Measurements from ENCODE around the gene OSBPL10. TPM values are rescaled to one million over a fixed set of nuclear protein-coding genes. Genes with fewer than 3 reads are reported as not detected.

The OSBPL10 gene
- total and polyA plus RNA-seq, 7 donors, result 2.3 to 77.7 (median 8.5) TPM

DNA sequence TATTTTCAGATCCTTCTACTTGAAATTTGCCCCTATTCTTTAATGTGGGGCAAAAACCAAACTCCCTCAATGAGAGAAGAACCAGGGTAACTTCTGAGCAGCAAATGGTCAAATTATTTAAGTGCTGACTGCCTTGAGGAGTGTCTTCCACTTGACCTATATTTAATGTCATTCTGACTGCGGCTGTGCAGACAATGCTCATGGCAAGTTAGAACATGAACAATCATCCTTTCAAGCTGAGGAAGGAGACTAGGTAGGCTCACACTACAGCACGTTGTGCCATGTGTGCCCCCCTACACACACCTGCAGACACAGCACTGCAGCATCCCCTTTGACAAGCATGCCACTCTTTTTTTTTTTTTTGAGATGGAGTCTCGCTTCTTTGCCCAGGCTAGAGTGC is 98.2 kb downstream of the OSBPL10 start:
- TF ChIP-seq, protein P1, sequence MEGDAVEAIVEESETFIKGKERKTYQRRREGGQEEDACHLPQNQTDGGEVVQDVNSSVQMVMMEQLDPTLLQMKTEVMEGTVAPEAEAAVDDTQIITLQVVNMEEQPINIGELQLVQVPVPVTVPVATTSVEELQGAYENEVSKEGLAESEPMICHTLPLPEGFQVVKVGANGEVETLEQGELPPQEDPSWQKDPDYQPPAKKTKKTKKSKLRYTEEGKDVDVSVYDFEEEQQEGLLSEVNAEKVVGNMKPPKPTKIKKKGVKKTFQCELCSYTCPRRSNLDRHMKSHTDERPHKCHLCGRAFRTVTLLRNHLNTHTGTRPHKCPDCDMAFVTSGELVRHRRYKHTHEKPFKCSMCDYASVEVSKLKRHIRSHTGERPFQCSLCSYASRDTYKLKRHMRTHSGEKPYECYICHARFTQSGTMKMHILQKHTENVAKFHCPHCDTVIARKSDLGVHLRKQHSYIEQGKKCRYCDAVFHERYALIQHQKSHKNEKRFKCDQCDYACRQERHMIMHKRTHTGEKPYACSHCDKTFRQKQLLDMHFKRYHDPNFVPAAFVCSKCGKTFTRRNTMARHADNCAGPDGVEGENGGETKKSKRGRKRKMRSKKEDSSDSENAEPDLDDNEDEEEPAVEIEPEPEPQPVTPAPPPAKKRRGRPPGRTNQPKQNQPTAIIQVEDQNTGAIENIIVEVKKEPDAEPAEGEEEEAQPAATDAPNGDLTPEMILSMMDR (IDR thresholded peaks at IDR 0.05), result no peak
- TF ChIP-seq POLR2A (IDR thresholded peaks at IDR 0.05) (no peak), POLR2AphosphoS5 (IDR thresholded peaks at IDR 0.05) (no peak), EP300 (IDR thresholded peaks at IDR 0.05) (no peak)
- intact Hi-C loops (cut with DNase I), result no loop called here
- H3K27me3 ChIP-seq, result no peaks in the 10 kb centered on the region
- 73 to 83% methylated on average over 3 of the region's 3 CpGs for WGBS, 2 donors
- no peak for DNase-seq
- no peaks in the 10 kb centered on the region for H3K9me3 ChIP-seq
- no peak overlapping the region for H3K27ac ChIP-seq
- H3K36me3 ChIP-seq, result no peaks in the 10 kb centered on the region
- H3K4me3 ChIP-seq, result no peak overlapping the region
- H3K4me1 ChIP-seq, result peaks cover 0 to 20% (median 6%) of the 10 kb centered on the region in 4 donors

DNA sequence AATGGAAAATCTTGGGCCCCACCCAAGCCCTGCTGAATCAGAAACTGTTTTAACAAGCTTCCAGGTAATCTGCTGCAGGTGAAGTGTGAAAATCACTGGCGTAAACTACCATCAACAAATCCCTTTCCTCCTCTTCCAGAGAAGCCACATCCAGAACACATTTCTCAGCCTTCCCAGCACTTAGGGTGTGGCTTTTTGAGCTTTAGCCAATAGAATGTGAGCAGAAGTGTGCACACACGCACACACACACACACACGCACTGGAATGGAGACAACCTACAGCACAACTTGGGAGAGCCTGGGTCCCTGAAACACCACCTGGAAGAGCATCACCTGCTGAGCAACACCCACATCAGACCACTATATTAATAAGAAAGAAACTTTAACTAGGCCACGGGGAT is 98.6 kb downstream of the OSBPL10 start:
- TF ChIP-seq, protein P1 (IDR thresholded peaks at IDR 0.05), result no peak
- TF ChIP-seq POLR2A (IDR thresholded peaks at IDR 0.05) (no peak), EP300 (IDR thresholded peaks at IDR 0.05) (no peak), POLR2AphosphoS5 (IDR thresholded peaks at IDR 0.05) (no peak)
- no peak for DNase-seq
- WGBS, 2 donors, result 70 to 81% methylated on average over 4 of the region's 4 CpGs
- Histone ChIP-seq H3K9me3 (no peaks in the 10 kb centered on the region), H3K27me3 (no peaks in the 10 kb centered on the region), H3K4me1 (peaks cover 0 to 20% (median 11%) of the 10 kb centered on the region in 4 donors), H3K36me3 (no peaks in the 10 kb centered on the region), H3K27ac (no peak overlapping the region), H3K4me3 (no peak overlapping the region)
- intact Hi-C loops (cut with DNase I), result no loop called here

DNA sequence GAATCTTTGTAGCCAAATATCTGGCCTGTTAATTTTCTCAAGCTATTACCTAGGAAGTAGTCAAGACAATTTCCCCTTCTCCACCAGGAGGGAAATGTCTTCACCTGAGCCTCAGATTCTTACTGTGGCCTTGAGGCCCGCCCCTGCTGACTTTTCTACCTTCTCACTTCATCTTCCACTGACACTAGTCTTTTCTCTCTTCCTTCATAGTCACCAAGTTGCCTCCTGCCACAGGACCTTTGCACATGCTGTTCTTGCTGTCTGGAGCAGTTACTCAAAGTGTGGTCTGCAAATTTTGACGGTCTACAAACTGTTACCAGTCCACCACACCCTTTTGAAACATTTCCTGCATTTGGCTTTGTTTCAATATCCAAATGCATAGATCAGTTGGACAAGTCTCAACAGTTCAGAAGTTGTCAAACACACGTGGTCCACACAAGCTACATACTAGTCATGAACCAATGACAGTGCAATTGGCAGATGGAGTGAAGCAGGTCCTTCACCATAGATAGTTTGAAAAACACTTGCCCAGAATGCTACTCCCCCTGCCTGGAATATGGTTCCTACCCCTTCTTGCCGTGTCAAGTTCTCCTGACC is 100.5 kb downstream of the OSBPL10 start:
- intact Hi-C loops (cut with DNase I), result no loop called here
- H3K27ac ChIP-seq, result no peak overlapping the region
- peaks cover 0 to 29% (median 14%) of the 10 kb centered on the region in 4 donors for H3K4me1 ChIP-seq
- H3K9me3 ChIP-seq, result no peaks in the 10 kb centered on the region
- 71 to 77% methylated on average over 4 of the region's 4 CpGs for WGBS, 2 donors
- no peak overlapping the region for H3K4me3 ChIP-seq
- DNase-seq, result no peak
- no peaks in the 10 kb centered on the region for H3K36me3 ChIP-seq
- no peaks in the 10 kb centered on the region for H3K27me3 ChIP-seq
- TF ChIP-seq EP300 (IDR thresholded peaks at IDR 0.05), result no peak
- no peak for TF ChIP-seq POLR2A (IDR thresholded peaks at IDR 0.05)
- TF ChIP-seq, protein P1 (IDR thresholded peaks at IDR 0.05), result no peak
- no peak for TF ChIP-seq POLR2AphosphoS5 (IDR thresholded peaks at IDR 0.05)

DNA sequence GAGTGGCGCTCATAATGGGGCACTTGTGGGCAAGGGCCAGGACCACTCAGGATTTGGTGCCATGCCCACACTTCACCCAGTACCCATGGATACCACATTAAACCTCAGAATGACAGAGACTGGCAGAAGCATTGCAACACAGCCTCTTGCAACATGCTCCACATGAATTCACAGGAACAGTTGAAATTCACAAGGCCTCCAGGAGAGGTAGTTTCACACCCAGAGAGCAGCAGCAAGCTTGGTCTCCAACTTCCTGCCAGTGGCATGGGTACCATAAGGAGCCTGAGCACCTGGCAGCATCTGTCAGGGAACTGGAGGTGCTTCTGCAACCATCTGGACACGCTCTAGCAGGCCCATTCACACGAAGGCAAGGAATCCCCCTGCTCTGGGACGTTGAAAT is 101.0 kb downstream of the OSBPL10 start:
- no peak overlapping the region for H3K4me3 ChIP-seq
- DNase-seq, result no peak
- H3K27me3 ChIP-seq, result no peaks in the 10 kb centered on the region
- H3K9me3 ChIP-seq, result no peaks in the 10 kb centered on the region
- TF ChIP-seq, protein P1 (IDR thresholded peaks at IDR 0.05), result no peak
- no peak for TF ChIP-seq EP300 (IDR thresholded peaks at IDR 0.05)
- no peak for TF ChIP-seq POLR2A (IDR thresholded peaks at IDR 0.05)
- no peak for TF ChIP-seq POLR2AphosphoS5 (IDR thresholded peaks at IDR 0.05)
- H3K36me3 ChIP-seq, result no peaks in the 10 kb centered on the region
- H3K27ac ChIP-seq, result no peak overlapping the region
- peaks cover 0 to 26% (median 14%) of the 10 kb centered on the region in 4 donors for H3K4me1 ChIP-seq
- 83 to 94% methylated on average over 4 of the region's 4 CpGs for WGBS, 2 donors
- intact Hi-C loops (cut with DNase I), result no loop called here

DNA sequence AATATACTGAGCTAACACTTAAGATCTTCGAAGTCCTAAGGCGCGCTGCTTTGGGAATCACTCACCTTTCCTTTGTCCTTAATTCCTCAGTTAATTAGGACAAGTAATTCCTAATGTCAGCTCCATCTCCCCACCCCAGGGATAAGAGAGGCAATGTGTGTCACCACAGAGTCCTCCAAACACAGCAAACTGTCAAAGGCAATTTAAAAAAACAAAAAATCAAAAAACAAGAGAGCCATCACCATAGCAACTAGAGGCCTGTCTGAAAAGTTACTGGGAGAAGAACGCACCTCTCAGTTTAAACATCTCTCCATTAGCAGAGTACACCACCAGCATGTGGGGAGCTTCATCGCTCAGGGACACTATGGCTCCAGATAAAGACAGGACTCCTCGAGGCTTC is 101.7 kb downstream of the OSBPL10 start:
- Histone ChIP-seq H3K9me3 (no peaks in the 10 kb centered on the region), H3K27ac (no peak overlapping the region), H3K4me3 (no peak overlapping the region), H3K36me3 (no peaks in the 10 kb centered on the region), H3K27me3 (no peaks in the 10 kb centered on the region), H3K4me1 (peaks cover 0 to 20% (median 14%) of the 10 kb centered on the region in 4 donors)
- no peak for DNase-seq
- TF ChIP-seq EP300 (IDR thresholded peaks at IDR 0.05) (no peak), POLR2AphosphoS5 (IDR thresholded peaks at IDR 0.05) (no peak)
- intact Hi-C loops (cut with DNase I), result no loop called here
- 94 to 95% methylated on average over 6 of the region's 6 CpGs for WGBS, 2 donors
